ENCODE data around the gene RNU4-1.
"Not testable (repeated sequence)": the region's sequence is repeated elsewhere in the genome, so short reads cannot be mapped to it uniquely, and the experiment has no call there.

RNU4-1 gene

DNA sequence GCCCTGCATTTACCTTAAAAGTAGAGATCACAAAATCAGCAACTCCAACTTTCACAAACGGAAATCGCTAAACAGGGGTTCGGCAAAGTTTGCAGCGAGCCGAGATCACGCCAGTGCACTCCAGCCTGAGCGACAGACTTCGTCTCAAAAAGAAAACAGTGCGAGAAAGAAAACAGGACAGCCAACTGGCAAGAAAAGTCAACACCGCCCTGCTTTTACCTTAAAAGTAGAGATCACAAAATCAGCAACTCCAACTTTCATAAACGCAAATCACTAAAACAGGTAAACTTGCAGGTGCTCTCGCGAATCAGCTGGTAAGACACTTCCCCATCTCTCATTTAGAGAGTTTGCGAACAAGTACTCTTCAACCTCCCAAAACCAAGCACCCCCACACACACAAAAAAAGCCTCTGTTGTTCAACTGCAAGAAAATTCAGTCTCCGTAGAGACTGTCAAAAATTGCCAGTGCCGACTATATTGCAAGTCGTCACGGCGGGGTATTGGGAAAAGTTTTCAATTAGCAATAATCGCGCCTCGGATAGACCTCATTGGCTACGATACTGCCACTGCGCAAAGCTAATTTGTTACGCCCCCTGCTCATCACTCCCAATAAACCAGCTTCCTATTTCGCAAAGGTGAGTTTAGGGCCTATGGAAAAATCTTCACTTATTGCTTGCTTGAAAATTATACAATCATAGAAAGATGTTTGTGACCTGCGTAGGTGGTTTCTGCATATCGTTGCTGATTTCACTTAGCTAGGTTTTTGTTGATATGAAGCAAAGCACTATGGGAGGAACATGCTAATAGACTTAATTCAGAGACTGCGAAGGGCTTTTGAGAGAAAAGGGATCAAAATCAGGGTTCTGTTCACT, at the start of gene RNU4-1:
Gene RNU4-1, minus strand, starts transcription at position 577 of the 871 bp plus-strand sequence.
- DNase-seq (ENCODE audit: low read depth) = peak; percentile 81

DNA sequence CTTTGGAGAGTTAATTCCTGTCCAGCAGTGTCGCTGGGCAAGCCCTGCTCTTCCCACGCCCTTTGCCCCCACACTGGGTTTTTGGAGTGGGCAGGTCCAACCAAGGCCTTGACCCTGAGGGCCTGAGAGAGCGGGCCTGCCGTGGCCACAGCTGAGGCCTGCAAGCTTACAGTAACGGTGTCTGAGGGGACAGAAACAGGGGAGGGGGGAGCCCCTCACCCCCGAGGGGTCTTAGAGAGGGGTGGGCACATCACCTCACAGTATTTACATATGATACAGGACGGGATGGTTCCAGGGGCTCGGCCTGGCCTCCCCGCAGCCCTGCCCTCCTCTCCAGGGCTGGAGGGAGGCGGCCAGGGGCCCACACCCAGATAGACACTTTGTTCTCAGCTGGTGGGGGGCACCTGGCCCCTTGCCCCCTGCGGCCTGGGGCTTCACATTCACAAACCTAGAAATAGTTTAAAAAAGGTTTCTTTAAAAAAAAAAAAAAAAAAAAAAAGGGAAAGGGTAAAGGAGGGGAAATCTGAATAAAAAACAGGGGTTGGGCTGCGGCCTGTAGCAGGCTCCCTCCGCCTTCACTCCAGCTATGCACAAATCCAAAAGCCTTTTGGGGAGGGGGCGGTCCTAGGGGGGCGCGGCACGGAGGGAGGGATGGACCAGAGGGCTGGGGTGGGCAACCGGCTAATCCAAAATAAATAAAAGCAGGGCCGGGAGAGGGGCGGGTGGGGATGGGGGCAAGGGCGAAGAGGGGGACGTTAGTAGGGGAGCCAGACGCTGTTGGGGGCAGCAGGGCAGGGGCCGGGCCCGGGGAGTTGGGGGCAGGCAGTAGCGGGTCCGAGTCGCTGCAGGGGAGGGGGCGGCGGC, 49.4 kb upstream of the RNU4-1 start:
- no peak for DNase-seq (ENCODE audit: low read depth)

DNA sequence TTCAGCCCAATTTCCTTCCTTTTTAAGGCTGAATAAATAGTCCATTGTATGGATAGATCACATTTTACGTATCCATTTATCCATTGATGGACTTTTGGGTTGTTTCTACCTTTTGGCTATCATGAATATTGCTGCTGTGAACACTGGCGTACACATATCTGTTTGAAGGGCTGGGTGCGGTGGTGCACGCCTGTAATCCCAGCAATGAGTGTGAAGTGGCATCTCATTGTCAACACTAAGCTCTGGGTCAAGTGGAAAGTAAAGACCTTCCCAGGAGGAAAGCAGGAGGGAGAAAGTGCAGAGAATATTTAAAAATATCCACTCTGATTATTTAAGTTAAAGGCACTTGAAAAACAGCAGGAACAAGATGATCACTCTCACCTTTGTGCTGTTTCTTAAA, 46.2 kb upstream of the RNU4-1 start:
- no peak for DNase-seq (ENCODE audit: low read depth)

DNA sequence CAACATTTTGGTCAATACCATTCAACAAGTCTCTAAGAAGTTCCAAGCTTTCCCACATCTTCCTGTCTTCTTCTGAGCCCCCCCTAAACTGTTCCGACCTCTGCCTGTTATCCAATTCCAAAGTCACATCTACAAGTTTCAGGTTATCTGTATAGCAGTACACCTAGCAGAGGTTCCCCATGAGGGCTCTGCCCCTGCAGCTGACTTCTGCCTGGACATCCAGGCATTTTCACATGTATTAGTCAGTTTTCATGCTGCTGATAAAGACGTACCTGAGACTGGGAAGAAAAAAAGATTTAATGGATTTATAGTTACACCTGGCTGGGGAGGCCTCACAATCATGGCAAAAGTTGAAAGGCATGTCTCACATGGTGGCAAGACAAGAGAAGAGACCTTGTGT, 44.7 kb upstream of the RNU4-1 start:
- DNase-seq (ENCODE audit: low read depth) = no peak

GRCh38 chr12:120336392-120336791, 43.4 kb upstream of the RNU4-1 start:
- DNase-seq (ENCODE audit: low read depth) = not testable (repeated sequence)

DNA sequence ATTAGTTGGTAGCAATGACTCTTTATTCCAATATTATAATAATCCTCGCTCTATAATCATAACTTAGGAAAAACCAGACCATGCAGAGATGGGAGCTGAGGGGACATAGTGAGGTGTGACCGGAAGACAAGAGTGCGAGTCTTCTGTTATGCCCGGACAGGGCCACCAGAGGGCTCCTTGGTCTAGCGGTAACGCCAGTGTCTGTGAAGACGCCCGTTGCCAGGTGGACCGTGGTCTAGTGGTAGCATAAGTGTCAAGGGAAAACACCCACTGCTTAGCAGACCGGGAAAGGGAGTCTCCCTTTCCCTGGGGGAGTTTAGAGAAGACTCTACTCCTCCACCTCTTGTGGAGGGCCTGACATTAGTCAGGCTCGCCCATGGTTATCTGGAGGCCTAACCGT, 42.4 kb upstream of the RNU4-1 start:
- DNase-seq (ENCODE audit: low read depth) = not testable (repeated sequence)

DNA sequence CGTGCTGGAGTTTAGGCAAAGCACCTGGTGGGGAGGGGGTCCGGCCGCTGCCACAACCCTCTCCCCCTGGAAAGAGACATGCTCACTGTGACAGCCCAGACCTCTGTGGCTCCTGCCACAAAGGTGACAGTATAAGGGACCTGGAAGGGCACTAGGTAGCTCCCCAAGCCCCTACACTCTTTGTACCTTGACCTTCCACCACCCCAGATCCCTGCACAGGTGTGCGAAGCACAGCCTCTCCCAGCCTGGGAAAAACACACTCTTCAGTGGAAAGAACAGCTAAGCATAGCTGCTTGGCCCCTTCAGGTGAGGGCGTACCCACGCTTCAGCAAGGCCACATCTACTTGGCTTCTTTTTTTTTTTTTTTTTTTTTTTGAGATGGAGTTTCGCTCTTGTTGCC, 39.5 kb upstream of the RNU4-1 start:
- DNase-seq (ENCODE audit: low read depth) = no peak

DNA sequence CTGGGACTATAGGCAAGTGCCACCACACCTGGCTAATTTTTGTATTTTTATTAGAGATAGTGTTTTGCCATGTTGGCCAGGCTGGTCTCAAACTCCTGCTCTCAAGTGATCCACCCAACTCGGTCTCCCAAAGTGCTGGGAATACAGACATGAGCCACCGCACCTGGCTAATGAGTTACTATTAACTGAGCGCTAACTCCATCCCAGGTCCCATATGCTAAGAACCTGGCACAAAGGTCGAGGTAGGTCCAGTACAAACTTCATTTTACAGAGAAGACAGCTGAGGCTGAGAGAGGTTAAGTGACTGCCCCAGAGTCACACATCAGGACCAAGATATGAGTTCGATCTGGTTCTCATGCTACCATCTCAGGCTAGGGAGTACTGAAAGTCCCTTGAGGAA, 39.0 kb upstream of the RNU4-1 start:
- DNase-seq (ENCODE audit: low read depth) = no peak

DNA sequence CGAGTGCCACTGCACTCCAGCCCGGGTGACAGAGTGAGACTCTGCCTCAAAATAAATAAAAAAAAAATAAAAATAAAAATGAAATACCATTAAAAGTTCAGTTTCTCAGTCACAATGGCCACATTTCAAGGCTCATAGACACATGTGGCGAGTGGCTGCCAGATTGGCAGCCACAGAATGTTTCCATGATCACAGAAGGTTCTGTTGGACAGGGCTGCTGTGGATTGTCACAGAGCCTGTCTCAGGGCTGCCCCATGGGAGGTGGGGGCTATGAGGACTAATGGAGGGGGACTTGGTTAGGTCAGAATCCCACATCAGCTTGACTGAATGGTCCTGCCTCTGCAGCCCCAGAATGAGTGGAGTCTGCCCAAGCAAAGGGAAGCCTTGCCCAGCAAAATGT, 38.4 kb upstream of the RNU4-1 start:
- no peak for DNase-seq (ENCODE audit: low read depth)

GRCh38 chr12:120328228-120328627, 35.2 kb upstream of the RNU4-1 start:
- no peak for DNase-seq (ENCODE audit: low read depth)

GRCh38 chr12:120327593-120327992, 34.6 kb upstream of the RNU4-1 start, which contains the start of gene PLA2G1B:
PLA2G1B (minus strand) TSS chr12:120327779; CDS start chr12:120327753, 26 bp downstream.
- DNase-seq (ENCODE audit: low read depth) = no peak

- DNase-seq (ENCODE audit: low read depth) = no peak
Measured at GRCh38 chr12:120324841-120325417, 31.9 kb upstream of the RNU4-1 start.

DNA sequence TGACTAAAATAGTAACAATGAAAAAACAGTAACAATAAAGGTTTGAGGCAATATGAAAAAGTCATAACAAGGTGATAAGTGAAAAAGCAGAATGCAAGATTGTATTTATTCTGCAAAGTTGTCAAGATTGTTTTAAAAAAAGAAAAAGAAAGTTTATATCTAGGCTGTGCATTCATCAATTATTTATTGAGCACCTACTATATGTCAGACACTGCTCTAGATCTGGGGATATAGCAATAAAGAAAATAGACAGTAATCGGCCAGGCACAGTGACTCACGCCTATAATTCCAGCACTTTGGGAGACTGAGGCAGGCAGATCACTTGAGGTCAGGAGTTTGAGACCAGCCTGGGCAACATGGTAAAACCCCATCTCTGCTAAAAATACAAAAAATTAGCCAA, 30.7 kb upstream of the RNU4-1 start:
- no peak for DNase-seq (ENCODE audit: low read depth)

DNA sequence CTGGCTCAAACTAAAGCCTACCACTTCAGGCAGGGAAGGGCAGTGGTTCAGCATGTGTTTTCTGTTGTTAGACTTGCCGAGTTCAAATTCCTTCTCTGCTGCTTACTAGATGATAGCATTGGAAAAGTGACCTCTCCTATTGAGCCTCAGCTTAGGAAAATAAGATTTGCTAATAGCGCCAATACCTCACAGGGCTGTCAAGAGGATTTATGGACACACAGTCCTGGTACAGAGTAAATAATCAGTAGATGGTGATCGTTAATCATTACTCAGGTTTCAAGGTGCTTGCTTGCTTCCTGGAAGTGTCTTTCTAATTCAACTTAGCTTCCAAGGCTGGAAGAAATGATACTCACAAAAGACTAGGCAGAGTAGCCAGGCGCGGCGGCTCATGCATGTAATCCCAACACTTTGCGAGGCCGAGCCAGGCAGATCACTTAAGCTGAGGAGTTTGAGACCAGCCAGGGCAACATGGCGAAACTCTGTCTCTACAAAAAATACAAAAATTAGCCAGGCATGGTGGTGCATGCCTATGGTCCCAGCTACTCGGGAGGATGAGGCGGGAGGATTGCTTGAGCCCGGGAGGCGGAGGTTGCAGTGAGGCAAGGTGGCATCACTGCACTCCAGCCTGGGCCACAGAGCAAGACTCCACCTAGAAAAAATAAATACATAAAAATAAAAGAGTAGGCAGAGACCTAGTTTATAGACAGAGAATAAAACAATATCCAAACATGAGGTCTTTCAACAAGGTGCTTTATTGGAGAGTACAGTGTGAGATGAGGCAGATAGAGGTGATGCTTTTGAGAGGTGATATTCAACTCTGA, 28.6 kb upstream of the RNU4-1 start:
- no peak for DNase-seq (ENCODE audit: low read depth)

DNA sequence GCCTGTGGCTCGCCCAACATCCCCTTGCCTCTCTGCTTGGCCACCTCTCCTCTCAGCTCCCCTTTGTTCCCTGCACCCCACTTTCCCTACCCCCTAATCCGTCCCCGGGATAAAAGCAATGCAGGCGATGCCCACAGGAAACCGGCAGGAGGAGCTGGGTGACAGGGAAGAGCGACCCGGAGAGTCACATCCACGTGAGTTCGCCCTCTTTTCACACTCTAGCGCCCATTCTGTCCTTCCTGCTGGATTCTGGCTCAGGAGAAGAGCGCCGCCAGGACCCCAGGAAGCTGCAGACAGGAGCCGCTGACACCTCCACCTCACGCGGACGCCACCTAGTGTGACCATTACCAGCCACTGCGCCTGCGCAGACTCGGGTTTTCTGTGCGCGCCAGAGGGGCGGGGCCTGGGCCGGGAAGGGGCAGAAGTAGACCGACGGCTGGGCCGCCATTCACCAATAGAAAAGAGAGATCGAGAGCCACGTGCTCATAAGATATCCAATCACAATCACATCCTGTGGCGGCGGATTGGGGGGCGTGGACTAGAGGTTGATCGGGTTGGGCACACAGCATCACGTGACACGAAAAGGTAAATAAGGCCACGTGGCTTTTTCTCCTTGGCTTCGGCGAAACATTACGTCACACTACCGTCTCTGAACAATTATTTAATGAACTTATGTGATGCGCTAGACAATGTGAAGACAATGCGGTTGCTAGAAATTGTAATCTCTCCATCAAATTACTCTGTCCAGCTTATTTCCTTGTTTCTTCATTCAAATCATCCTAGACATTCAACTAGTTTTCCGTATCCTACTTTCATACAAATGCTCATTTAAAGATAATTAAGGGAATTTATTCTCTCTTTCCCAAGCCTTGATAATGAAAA, 24.4 kb upstream of the RNU4-1 start:
- DNase-seq (ENCODE audit: low read depth) = peak; percentile 97

- no peak for DNase-seq (ENCODE audit: low read depth)
Measured at GRCh38 chr12:120316798-120317223, 23.8 kb upstream of the RNU4-1 start.

GRCh38 chr12:120314220-120314619, 21.2 kb upstream of the RNU4-1 start:
- DNase-seq (ENCODE audit: low read depth) = no peak

- peak; percentile 86 for DNase-seq (ENCODE audit: low read depth)
Measured at GRCh38 chr12:120301962-120302815, 9.2 kb upstream of the RNU4-1 start, which contains the start of gene SIRT4. SIRT4 (plus strand) TSS chr12:120302321; CDS start chr12:120303562, 1,241 bp downstream.

- no peak for DNase-seq (ENCODE audit: low read depth)
Measured at GRCh38 chr12:120292411-120292660, 701 bp downstream of the RNU4-1 start.

Data from GM04504 (cell line).